H1 (cell line): Measurements from ENCODE around the gene NEK10.

Source experiments
- EGR1 ChIP-seq: IDR thresholded peaks from 2 replicates; pipeline ENCODE4 v1.6.1; 2011; ENCODE audit warnings: low read depth, low read length, borderline replicate concordance
- EP300 ChIP-seq, 2 experiments: IDR thresholded peaks; 1 replicate in 1 of 2; 2 replicates in 1 of 2; pipeline ENCODE4 v1.6.1; 2011 to 2012; ENCODE audit warnings: low read depth in 2 of 2, low read length in 2 of 2, mild to moderate bottlenecking in 2 of 2, borderline replicate concordance in 1 of 2, inconsistent platforms in 1 of 2, moderate library complexity in 1 of 2
- JUND ChIP-seq: IDR thresholded peaks from 2 replicates; pipeline ENCODE4 v1.6.1; 2011; ENCODE audit warnings: mild to moderate bottlenecking, improper control_type of control experiment, low read length
- KDM5A ChIP-seq: fragments of 200-600 bp; IDR thresholded peaks from 2 replicates; pipeline ENCODE4 v1.7.1; 2012; ENCODE audit warnings: mild to moderate bottlenecking, low read length, inconsistent platforms, mixed read lengths
- POLR2AphosphoS5 ChIP-seq: IDR thresholded peaks from 2 replicates; pipeline ENCODE4 v1.6.1; 2011; ENCODE audit warnings: low read depth, low read length
- TAF1 ChIP-seq: IDR thresholded peaks from 2 replicates; pipeline ENCODE4 v1.6.1; 2011; ENCODE audit warnings: mild to moderate bottlenecking, low read depth, low read length
- TCF12 ChIP-seq: IDR thresholded peaks from 2 replicates; pipeline ENCODE4 v1.6.1; 2011; ENCODE audit warnings: low read depth, mild to moderate bottlenecking, low read length
- TEAD4 ChIP-seq: IDR thresholded peaks from 2 replicates; pipeline ENCODE4 v1.6.1; 2012; ENCODE audit warnings: low read depth, low read length, inconsistent platforms, mixed read lengths
- TF ChIP-seq, protein P1 (sequence below), 3 experiments: IDR thresholded peaks; 1 replicate in 2 of 3; 2 replicates in 1 of 3; pipeline versions ENCODE4 v1.5.1 to v1.6.1; 2011; ENCODE audit warnings: low read length in 3 of 3, mild to moderate bottlenecking in 3 of 3, inconsistent platforms in 2 of 3, low read depth in 1 of 3, moderate library complexity in 1 of 3; ENCODE audit not compliant: insufficient read depth in 1 of 3; ENCODE audit errors: control extremely low read depth in 1 of 3
- TF ChIP-seq, protein P2 (sequence below): IDR thresholded peaks from 2 replicates; pipeline ENCODE4 v1.6.1; 2012; ENCODE audit warnings: low read length, inconsistent platforms

DNA sequence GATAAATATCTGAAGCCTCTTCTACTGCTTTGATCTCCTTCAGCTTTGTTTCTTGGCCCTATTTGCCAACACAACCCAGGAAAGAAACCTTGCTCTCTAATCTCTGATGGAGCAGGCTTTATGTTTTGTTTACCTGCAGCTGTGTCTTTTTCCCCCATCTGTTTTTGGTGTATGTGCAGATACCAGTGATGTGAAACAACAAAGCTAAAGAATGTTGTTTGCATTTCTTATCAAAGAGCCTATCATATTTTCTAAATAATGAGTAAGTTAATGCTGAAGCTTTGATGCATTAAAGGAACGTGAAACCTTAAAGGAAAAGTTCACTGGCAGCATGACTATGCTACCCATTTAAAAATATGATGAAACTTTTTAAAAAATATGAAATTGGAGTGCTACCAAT lies 238.4 kb downstream of the NEK10 start:
- TF ChIP-seq EGR1 = no peak
- TF ChIP-seq, protein P1, sequence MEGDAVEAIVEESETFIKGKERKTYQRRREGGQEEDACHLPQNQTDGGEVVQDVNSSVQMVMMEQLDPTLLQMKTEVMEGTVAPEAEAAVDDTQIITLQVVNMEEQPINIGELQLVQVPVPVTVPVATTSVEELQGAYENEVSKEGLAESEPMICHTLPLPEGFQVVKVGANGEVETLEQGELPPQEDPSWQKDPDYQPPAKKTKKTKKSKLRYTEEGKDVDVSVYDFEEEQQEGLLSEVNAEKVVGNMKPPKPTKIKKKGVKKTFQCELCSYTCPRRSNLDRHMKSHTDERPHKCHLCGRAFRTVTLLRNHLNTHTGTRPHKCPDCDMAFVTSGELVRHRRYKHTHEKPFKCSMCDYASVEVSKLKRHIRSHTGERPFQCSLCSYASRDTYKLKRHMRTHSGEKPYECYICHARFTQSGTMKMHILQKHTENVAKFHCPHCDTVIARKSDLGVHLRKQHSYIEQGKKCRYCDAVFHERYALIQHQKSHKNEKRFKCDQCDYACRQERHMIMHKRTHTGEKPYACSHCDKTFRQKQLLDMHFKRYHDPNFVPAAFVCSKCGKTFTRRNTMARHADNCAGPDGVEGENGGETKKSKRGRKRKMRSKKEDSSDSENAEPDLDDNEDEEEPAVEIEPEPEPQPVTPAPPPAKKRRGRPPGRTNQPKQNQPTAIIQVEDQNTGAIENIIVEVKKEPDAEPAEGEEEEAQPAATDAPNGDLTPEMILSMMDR (IDR thresholded peaks at IDR 0.05; ENCODE audit: control extremely low read depth in 1 of 3, insufficient read depth in 1 of 3, low read depth in 1 of 3, low read length in 3 of 3) = no peak
- TF ChIP-seq TAF1 = no peak
- no peak for TF ChIP-seq KDM5A
- TF ChIP-seq EP300 (IDR thresholded peaks at IDR 0.05; ENCODE audit: borderline replicate concordance in 1 of 2, low read depth in 2 of 2, low read length in 2 of 2) = no peak
- TF ChIP-seq TCF12 = no peak
- no peak for TF ChIP-seq TEAD4
- TF ChIP-seq JUND = no peak
- TF ChIP-seq, protein P2, sequence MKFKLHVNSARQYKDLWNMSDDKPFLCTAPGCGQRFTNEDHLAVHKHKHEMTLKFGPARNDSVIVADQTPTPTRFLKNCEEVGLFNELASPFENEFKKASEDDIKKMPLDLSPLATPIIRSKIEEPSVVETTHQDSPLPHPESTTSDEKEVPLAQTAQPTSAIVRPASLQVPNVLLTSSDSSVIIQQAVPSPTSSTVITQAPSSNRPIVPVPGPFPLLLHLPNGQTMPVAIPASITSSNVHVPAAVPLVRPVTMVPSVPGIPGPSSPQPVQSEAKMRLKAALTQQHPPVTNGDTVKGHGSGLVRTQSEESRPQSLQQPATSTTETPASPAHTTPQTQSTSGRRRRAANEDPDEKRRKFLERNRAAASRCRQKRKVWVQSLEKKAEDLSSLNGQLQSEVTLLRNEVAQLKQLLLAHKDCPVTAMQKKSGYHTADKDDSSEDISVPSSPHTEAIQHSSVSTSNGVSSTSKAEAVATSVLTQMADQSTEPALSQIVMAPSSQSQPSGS = no peak
- TF ChIP-seq POLR2AphosphoS5 = no peak
